ENCODE measurements around the gene PTGR2.
"Not testable (repeated sequence)": the region's sequence is repeated elsewhere in the genome, so short reads cannot be mapped to it uniquely, and the experiment has no call there.

Gene PTGR2

DNA sequence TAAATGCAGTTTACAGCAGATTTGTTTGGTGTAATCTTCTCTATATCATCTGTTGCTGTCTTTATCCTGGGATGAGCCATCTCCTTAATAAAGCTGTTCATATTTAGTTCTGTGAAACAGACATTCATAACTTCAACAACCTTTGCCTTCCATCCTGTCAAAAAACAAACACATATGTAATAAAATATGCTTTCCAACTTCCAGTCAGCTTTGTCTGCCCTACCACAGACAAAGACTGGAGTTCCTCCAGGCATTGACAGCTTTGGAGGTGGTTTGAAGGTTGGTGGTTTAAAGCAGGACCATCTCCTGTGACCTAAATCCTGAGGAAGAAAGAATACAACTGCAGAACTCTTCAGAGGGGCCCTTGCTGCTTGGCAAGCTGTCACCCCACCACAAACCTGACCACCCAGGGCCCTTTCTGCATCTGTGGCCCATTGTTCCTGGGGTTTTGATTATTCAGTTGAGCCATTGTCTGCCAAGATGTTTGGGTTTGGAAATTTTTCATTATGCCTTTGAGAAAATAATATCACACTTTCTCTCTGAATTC, 28.2 kb upstream of the PTGR2 start:
- ChIA-PET POLR2A (interaction anchor here (0.5 to 1.2 kb wide), 2 partner anchors 13 to 70 kb away, joined by 3 to 4 read pairs; no protein-coding TSS in a partner anchor), CTCF (interaction anchor here (0.6 to 10.6 kb wide), 7 partner anchors 39 to 94 kb away, joined by 3 to 173 read pairs (median 3); no protein-coding TSS in a partner anchor)
- DNase-seq = no peak
- peaks cover 0 to 8% (median 3%) of the 10 kb centered on the region in 4 experiments for H3K4me1 ChIP-seq (ENCODE audit: control extremely low read depth in 1 of 4, control insufficient read depth in 4 of 4, insufficient read depth in 4 of 4, low read length in 3 of 4)
- H3K27me3 ChIP-seq (replicated peaks in 2 of 5; ENCODE audit: control insufficient read depth in 4 of 5, insufficient read depth in 5 of 5, low read length in 4 of 5) = no peaks in the 10 kb centered on the region
- no peaks in the 10 kb centered on the region for H3K9me3 ChIP-seq (ENCODE audit: control extremely low read depth in 1 of 5, control insufficient read depth in 4 of 5, insufficient read depth in 2 of 5, low read depth in 1 of 5, low read length in 4 of 5)
- no peak overlapping the region for H3K4me3 ChIP-seq (ENCODE audit: control insufficient read depth in 1 of 7, extremely low read depth in 1 of 7, insufficient read depth in 4 of 7, low read depth in 2 of 7, low read length in 6 of 7)
- no peak overlapping the region for H3K27ac ChIP-seq (ENCODE audit: insufficient read depth in 1 of 2, low read depth in 1 of 2, low read length in 2 of 2, poor library complexity in 1 of 2, severe bottlenecking in 2 of 2)
- H3K36me3 ChIP-seq (ENCODE audit: control insufficient read depth in 4 of 4, insufficient read depth in 4 of 4, low read length in 3 of 4) = no peaks in the 10 kb centered on the region

DNA sequence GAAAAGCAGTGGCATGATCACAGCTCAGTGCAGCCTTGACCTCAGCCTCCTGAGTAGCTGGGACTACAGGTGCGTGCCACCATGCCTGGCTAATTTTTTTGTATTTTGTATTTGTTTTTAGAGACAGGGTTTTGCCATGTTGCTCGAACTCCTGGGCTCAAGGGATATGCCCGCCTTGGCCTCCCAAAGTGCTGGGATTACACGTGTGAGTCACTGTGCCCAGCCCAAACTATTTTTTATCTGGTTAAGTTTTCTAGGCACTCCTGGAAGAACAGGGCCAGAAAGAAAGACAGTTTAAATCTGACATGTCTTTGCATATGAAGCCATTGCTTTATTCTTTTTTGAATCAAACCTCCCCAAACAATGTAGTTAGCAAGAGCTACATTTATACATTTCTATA, 27.5 kb upstream of the PTGR2 start:
- POLR2A ChIA-PET = interaction anchor here (0.5 kb wide), 1 partner anchor 13 kb away, joined by 3 read pairs; no protein-coding TSS in a partner anchor
- no peaks in the 10 kb centered on the region for H3K9me3 ChIP-seq (ENCODE audit: control extremely low read depth in 1 of 5, control insufficient read depth in 4 of 5, insufficient read depth in 2 of 5, low read depth in 1 of 5, low read length in 4 of 5)
- WGBS (ENCODE audit: insufficient coverage) = 96% methylated on average over 3 of the region's 4 CpGs
- no peak overlapping the region for H3K4me3 ChIP-seq (ENCODE audit: control insufficient read depth in 1 of 7, extremely low read depth in 1 of 7, insufficient read depth in 4 of 7, low read depth in 2 of 7, low read length in 6 of 7)
- H3K27me3 ChIP-seq (replicated peaks in 2 of 5; ENCODE audit: control insufficient read depth in 4 of 5, insufficient read depth in 5 of 5, low read length in 4 of 5) = no peaks in the 10 kb centered on the region
- CTCF ChIA-PET = interaction anchor here (0.6 to 10.6 kb wide), 8 partner anchors 36 to 95 kb away, joined by 3 to 173 read pairs (median 4); no protein-coding TSS in a partner anchor
- no peak overlapping the region for H3K27ac ChIP-seq (ENCODE audit: insufficient read depth in 1 of 2, low read depth in 1 of 2, low read length in 2 of 2, poor library complexity in 1 of 2, severe bottlenecking in 2 of 2)
- no peaks in the 10 kb centered on the region for H3K36me3 ChIP-seq (ENCODE audit: control insufficient read depth in 4 of 4, insufficient read depth in 4 of 4, low read length in 3 of 4)
- H3K4me1 ChIP-seq (ENCODE audit: control extremely low read depth in 1 of 4, control insufficient read depth in 4 of 4, insufficient read depth in 4 of 4, low read length in 3 of 4) = peaks cover 0 to 8% (median 3%) of the 10 kb centered on the region in 4 experiments
- DNase-seq = no peak

DNA sequence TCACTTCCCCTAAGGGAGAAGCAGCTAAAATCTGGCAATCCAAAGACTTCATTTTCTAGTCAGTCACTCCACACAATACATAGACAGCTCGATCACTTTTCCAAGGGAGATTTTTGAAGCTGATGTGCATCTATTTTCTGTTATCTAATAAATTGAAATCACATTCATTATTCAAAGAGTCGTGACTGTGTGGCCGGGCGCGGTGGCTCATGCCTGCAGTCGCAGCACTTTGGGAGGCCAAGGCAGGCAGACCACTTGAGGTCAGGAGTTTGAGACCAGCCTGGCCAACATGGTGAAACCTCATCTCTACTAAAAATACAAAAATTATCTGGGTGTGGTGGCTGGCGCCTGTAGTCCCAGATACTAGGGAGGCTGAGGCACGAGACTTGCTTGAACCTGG, 27.1 kb upstream of the PTGR2 start:
- no peak overlapping the region for H3K4me3 ChIP-seq (ENCODE audit: control insufficient read depth in 1 of 7, extremely low read depth in 1 of 7, insufficient read depth in 4 of 7, low read depth in 2 of 7, low read length in 6 of 7)
- H3K9me3 ChIP-seq (ENCODE audit: control extremely low read depth in 1 of 5, control insufficient read depth in 4 of 5, insufficient read depth in 2 of 5, low read depth in 1 of 5, low read length in 4 of 5) = no peaks in the 10 kb centered on the region
- no peak overlapping the region for H3K27ac ChIP-seq (ENCODE audit: insufficient read depth in 1 of 2, low read depth in 1 of 2, low read length in 2 of 2, poor library complexity in 1 of 2, severe bottlenecking in 2 of 2)
- no peak for DNase-seq
- 97% methylated on average over 6 of the region's 8 CpGs for WGBS (ENCODE audit: insufficient coverage)
- no peaks in the 10 kb centered on the region for H3K27me3 ChIP-seq (replicated peaks in 2 of 5; ENCODE audit: control insufficient read depth in 4 of 5, insufficient read depth in 5 of 5, low read length in 4 of 5)
- peaks cover 0 to 8% (median 3%) of the 10 kb centered on the region in 4 experiments for H3K4me1 ChIP-seq (ENCODE audit: control extremely low read depth in 1 of 4, control insufficient read depth in 4 of 4, insufficient read depth in 4 of 4, low read length in 3 of 4)
- no peaks in the 10 kb centered on the region for H3K36me3 ChIP-seq (ENCODE audit: control insufficient read depth in 4 of 4, insufficient read depth in 4 of 4, low read length in 3 of 4)
- ChIA-PET POLR2A (interaction anchor here (0.6 kb wide), 1 partner anchor 21 kb away, joined by 6 read pairs; no protein-coding TSS in a partner anchor), CTCF (interaction anchor here (0.6 to 10.6 kb wide), 7 partner anchors 36 to 95 kb away, joined by 3 to 173 read pairs (median 5); no protein-coding TSS in a partner anchor)

DNA sequence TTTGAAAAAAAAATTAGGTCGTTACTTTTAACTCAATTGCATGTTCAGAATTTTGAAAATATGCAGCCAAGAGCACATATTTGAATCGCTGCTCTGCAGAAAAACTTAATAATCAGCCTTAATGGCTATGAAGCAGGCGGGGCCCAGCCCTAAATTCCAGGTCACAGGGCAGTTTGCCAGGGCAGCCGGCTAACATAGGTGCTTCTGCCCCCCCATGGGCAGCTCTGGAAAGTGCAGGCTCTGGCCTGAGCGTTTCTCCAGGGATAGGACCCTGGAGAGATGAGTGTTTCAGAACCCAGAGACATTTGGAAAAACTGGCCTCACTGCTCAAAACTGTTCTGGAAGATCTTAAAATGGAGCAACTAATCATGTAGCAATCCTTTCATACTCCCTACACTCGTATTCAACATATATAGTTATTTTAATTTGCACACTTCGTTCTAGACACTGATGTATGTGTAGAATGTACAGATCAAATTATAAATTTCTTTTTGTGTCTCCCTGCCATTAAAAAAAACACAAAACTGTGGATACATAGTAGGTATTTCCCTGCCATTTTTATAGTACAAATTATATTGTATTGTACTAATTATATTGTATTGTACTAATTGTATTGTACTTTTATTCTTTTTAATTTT, 26.0 kb upstream of the PTGR2 start:
- peak; percentile 84 to 91 (median 88) for DNase-seq
- Histone ChIP-seq H3K4me3 (ENCODE audit: control insufficient read depth in 1 of 7, extremely low read depth in 1 of 7, insufficient read depth in 4 of 7, low read depth in 2 of 7, low read length in 6 of 7) (no peak overlapping the region), H3K27me3 (replicated peaks in 2 of 5; ENCODE audit: control insufficient read depth in 4 of 5, insufficient read depth in 5 of 5, low read length in 4 of 5) (no peaks in the 10 kb centered on the region), H3K9me3 (ENCODE audit: control extremely low read depth in 1 of 5, control insufficient read depth in 4 of 5, insufficient read depth in 2 of 5, low read depth in 1 of 5, low read length in 4 of 5) (no peaks in the 10 kb centered on the region), H3K4me1 (ENCODE audit: control extremely low read depth in 1 of 4, control insufficient read depth in 4 of 4, insufficient read depth in 4 of 4, low read length in 3 of 4) (peaks cover 0 to 12% (median 3%) of the 10 kb centered on the region in 4 experiments), H3K36me3 (ENCODE audit: control insufficient read depth in 4 of 4, insufficient read depth in 4 of 4, low read length in 3 of 4) (no peaks in the 10 kb centered on the region), H3K27ac (ENCODE audit: insufficient read depth in 1 of 2, low read depth in 1 of 2, low read length in 2 of 2, poor library complexity in 1 of 2, severe bottlenecking in 2 of 2) (no peak overlapping the region)
- 8% methylated on average over 5 of the region's 7 CpGs for WGBS (ENCODE audit: insufficient coverage)
- CTCF ChIA-PET = interaction anchor here (0.5 to 10.6 kb wide), 15 partner anchors 25 to 1470 kb away, joined by 3 to 173 read pairs (median 9); partner anchors contain the start of gene PTGR2
- POLR2A ChIA-PET = interaction anchor here (1.0 kb wide), 1 partner anchor 67 kb away, joined by 3 read pairs; no protein-coding TSS in a partner anchor

DNA sequence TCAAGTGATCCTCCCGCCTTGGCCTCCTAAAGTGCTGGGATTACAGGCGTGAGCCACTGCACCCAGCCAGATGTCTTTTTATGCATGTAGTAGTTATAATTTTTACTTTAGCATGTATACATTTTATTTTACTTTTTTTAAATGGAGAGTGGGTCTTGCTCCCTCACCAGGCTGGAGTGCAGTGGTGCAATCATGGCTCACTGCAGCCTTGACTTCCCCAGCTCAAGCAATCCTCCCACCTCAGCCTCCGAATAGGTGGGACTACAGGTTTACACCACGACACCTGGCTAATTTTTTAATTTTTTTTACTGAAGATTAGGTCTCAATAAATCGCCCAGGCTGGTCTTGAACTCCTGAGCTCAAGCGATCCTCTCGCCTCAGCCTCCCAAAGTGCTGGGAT, 24.4 kb upstream of the PTGR2 start:
- H3K36me3 ChIP-seq (ENCODE audit: control insufficient read depth in 4 of 4, insufficient read depth in 4 of 4, low read length in 3 of 4); H3K27ac ChIP-seq (ENCODE audit: insufficient read depth in 1 of 2, low read depth in 1 of 2, low read length in 2 of 2, poor library complexity in 1 of 2, severe bottlenecking in 2 of 2); H3K4me3 ChIP-seq (ENCODE audit: control insufficient read depth in 1 of 7, extremely low read depth in 1 of 7, insufficient read depth in 4 of 7, low read depth in 2 of 7, low read length in 6 of 7); H3K9me3 ChIP-seq (ENCODE audit: control extremely low read depth in 1 of 5, control insufficient read depth in 4 of 5, insufficient read depth in 2 of 5, low read depth in 1 of 5, low read length in 4 of 5); POLR2A ChIA-PET; H3K27me3 ChIP-seq (replicated peaks in 2 of 5; ENCODE audit: control insufficient read depth in 4 of 5, insufficient read depth in 5 of 5, low read length in 4 of 5): not testable (repeated sequence)
- DNase-seq = peak; percentile 8 to 40 (median 33)
- CTCF ChIA-PET = interaction anchor here (0.8 to 10.6 kb wide), 15 partner anchors 11 to 98 kb away, joined by 3 to 173 read pairs (median 9); partner anchors contain the start of gene PTGR2
- WGBS (ENCODE audit: insufficient coverage) = 85% methylated on average over 5 of the region's 7 CpGs
- peaks cover 0 to 12% (median 3%) of the 10 kb centered on the region in 4 experiments for H3K4me1 ChIP-seq (ENCODE audit: control extremely low read depth in 1 of 4, control insufficient read depth in 4 of 4, insufficient read depth in 4 of 4, low read length in 3 of 4)

DNA sequence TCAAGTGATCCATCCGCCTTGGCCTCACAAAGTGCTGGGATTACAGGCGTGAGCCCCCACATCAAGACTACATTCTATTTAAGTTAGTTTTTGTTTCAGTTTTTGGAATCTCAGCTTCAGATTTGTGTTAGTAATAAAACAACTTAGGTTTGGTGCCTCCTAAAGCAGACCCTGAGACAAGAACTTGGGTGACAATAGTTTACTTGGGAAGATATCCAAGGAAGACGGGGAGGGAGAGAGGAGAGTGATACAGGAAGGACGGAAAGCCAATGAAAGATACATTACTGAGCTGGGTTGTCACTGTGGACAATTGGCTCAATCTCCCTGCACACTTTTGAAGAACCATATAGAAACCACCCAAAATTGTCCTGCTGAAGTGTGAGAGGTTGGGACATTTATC, 22.6 kb upstream of the PTGR2 start:
- no peak for DNase-seq
- Histone ChIP-seq H3K27ac (ENCODE audit: insufficient read depth in 1 of 2, low read depth in 1 of 2, low read length in 2 of 2, poor library complexity in 1 of 2, severe bottlenecking in 2 of 2) (no peak overlapping the region), H3K36me3 (ENCODE audit: control insufficient read depth in 4 of 4, insufficient read depth in 4 of 4, low read length in 3 of 4) (no peaks in the 10 kb centered on the region), H3K4me3 (ENCODE audit: control insufficient read depth in 1 of 7, extremely low read depth in 1 of 7, insufficient read depth in 4 of 7, low read depth in 2 of 7, low read length in 6 of 7) (no peak overlapping the region), H3K27me3 (replicated peaks in 2 of 5; ENCODE audit: control insufficient read depth in 4 of 5, insufficient read depth in 5 of 5, low read length in 4 of 5) (no peaks in the 10 kb centered on the region), H3K9me3 (ENCODE audit: control extremely low read depth in 1 of 5, control insufficient read depth in 4 of 5, insufficient read depth in 2 of 5, low read depth in 1 of 5, low read length in 4 of 5) (no peaks in the 10 kb centered on the region), H3K4me1 (ENCODE audit: control extremely low read depth in 1 of 4, control insufficient read depth in 4 of 4, insufficient read depth in 4 of 4, low read length in 3 of 4) (peaks cover 0 to 18% (median 3%) of the 10 kb centered on the region in 4 experiments)
- 100% methylated on average over 1 of the region's 4 CpGs for WGBS (ENCODE audit: insufficient coverage)
- POLR2A ChIA-PET = no interaction called here
- CTCF ChIA-PET = interaction anchor here (0.5 to 10.6 kb wide), 13 partner anchors 12 to 107 kb away, joined by 3 to 173 read pairs (median 4); a partner anchor contains a TSS
